Esophagus muscularis mucosa (tissue), 4 donors: ENCODE results near the gene MLKL. TPM values are rescaled to one million over a fixed set of nuclear protein-coding genes. Genes with fewer than 3 reads are reported as not detected.

Experiments used
- DNase-seq: peaks from one replicate; pipeline ENCODE4 v3.0.0-alpha.2; 2017; ENCODE audit errors: extremely low spot score
- H3K27ac ChIP-seq, 4 donors: fragments of 200-600 bp; sonication (generic); replicated peaks in 1 of 4; 1 replicate in 3 of 4; 2 replicates in 1 of 4; pipeline ENCODE4 v1.5.1; 2016 to 2019; ENCODE audit warnings: mild to moderate bottlenecking in 1 of 4
- H3K27me3 ChIP-seq, 4 donors: fragments of 200-600 bp; sonication (generic); one replicate each; pipeline versions ENCODE4 v1.5.1 to v1.6.0; 2016 to 2019
- H3K36me3 ChIP-seq, 4 donors: fragments of 200-600 bp; sonication (generic); one replicate each; pipeline ENCODE4 v1.5.1; 2016 to 2019
- H3K4me1 ChIP-seq, 4 donors: fragments of 200-600 bp; sonication (generic); one replicate each; pipeline ENCODE4 v1.5.1; 2016 to 2019
- H3K4me3 ChIP-seq, 4 donors: fragments of 200-600 bp; sonication (generic); 1 replicate in 2 of 4; 2 replicates in 2 of 4; pipeline ENCODE4 v1.5.1; 2016 to 2019; ENCODE audit warnings: mild to moderate bottlenecking in 4 of 4, moderate library complexity in 1 of 4
- H3K9me3 ChIP-seq, 4 donors: fragments of 200-600 bp; sonication (generic); 1 replicate in 3 of 4; 2 replicates in 1 of 4; pipeline ENCODE4 v1.5.1; 2016 to 2019
- EP300 ChIP-seq: sonication (generic); formaldehyde crosslinking; IDR thresholded peaks from one replicate; pipeline ENCODE4 v1.6.1; 2017; ENCODE audit warnings: antibody characterized with exemption
- POLR2A ChIP-seq: fragments of 450-650 bp; IDR thresholded peaks from one replicate; pipeline ENCODE4 v1.6.1; 2017; ENCODE audit warnings: antibody characterized with exemption, moderate library complexity, mild to moderate bottlenecking, low read depth
- POLR2AphosphoS5 ChIP-seq, 2 donors: sonication (generic); formaldehyde crosslinking; IDR thresholded peaks; one replicate each; pipeline ENCODE4 v1.6.1; 2017; ENCODE audit warnings: antibody characterized with exemption in 2 of 2
- WGBS: methylation state at CpG from one replicate; pipeline ENCODE4 v1.1.5; 2018; 5-methylcytosine and 5-hydroxymethylcytosine counted together
- intact Hi-C: fragments of 100-400 bp; cut with DNase I; formaldehyde crosslinking; loops from one replicate; pipeline ENCODE4 v1.15.1; 2023
- total RNA-seq, 4 donors: library from RNA; depleted of rRNA; stranded (reverse); fragments of >200 nt; gene quantifications; one replicate each; pipeline versions ENCODE4 v1.1.0 to v1.2.1, GENCODE V29; 2016
- TF ChIP-seq, protein P1 (sequence below), 3 experiments: fragments of 200-600 bp in 2 of 3; fragments of 450-650 bp in 1 of 3; sonication (generic) in 2 of 3; IDR thresholded peaks; one replicate each; pipeline ENCODE4 v1.5.1; 2017 to 2019; ENCODE audit warnings: antibody characterized with exemption in 3 of 3, mild to moderate bottlenecking in 2 of 3, moderate library complexity in 1 of 3

The MLKL gene
- total RNA-seq, 4 donors from 2014 or later: 5.8 to 19.9 (median 7.3) TPM

DNA sequence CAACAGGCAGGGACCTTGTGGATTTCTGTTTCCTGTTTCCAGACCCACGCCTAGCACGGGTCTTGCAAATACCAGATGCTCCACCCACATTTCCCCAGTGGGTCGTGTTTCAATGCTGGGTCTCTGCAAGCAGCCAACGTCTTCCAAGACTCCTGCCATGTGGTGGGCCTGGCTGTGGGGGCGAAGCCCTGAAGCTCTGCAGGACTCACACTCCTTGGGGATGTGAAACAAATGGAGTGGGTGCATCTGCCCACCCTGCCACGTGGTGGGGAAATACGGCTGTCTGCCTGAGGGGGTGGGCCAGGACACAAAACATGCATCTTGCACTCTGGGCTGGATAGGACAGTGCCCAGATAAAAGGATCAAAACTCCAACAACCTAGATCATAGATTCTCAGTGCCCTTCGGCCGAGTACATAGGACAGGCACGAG, 41.4 kb upstream of the MLKL start:
- intact Hi-C loops: no loop called here
- Histone ChIP-seq H3K36me3 (no peaks in the 10 kb centered on the region), H3K4me3 (no peak overlapping the region), H3K27ac (no peak overlapping the region), H3K27me3 (peaks cover 0 to 21% (median 0%) of the 10 kb centered on the region in 4 donors), H3K4me1 (peaks cover 0 to 17% (median 13%) of the 10 kb centered on the region in 4 donors), H3K9me3 (no peaks in the 10 kb centered on the region)
- 45% methylated on average over 10 of the region's 10 CpGs for WGBS
- no peak for DNase-seq
- TF ChIP-seq POLR2A: no peak
- TF ChIP-seq EP300: no peak
- TF ChIP-seq, protein P1, sequence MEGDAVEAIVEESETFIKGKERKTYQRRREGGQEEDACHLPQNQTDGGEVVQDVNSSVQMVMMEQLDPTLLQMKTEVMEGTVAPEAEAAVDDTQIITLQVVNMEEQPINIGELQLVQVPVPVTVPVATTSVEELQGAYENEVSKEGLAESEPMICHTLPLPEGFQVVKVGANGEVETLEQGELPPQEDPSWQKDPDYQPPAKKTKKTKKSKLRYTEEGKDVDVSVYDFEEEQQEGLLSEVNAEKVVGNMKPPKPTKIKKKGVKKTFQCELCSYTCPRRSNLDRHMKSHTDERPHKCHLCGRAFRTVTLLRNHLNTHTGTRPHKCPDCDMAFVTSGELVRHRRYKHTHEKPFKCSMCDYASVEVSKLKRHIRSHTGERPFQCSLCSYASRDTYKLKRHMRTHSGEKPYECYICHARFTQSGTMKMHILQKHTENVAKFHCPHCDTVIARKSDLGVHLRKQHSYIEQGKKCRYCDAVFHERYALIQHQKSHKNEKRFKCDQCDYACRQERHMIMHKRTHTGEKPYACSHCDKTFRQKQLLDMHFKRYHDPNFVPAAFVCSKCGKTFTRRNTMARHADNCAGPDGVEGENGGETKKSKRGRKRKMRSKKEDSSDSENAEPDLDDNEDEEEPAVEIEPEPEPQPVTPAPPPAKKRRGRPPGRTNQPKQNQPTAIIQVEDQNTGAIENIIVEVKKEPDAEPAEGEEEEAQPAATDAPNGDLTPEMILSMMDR (IDR thresholded peaks at IDR 0.05): no peak
- no peak for TF ChIP-seq POLR2AphosphoS5 (IDR thresholded peaks at IDR 0.05)

DNA sequence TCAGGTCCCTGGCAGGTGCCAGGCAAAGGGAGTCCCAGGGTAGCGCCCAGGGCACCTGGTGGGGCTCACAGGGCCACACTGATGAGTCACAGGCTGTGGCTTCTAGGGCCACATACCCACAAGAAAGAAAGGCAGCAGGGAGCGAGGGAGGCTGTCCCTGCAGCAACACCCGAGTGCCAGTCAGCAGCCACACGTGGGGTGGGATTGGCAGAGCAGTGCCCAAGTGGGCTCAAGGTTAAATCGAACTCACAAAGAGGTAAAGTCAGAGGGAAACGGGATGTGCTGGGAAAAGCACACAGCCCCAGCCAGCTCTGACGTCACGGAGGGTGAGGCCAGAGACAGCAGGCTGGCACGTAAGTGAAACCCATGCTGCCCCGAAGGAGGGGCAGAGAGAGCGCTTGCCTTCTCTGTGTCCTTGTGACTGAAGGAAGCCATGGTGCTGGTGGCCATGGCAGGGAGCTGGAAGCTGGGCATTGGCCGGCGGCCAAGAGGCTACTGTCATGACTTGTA, 40.2 kb upstream of the MLKL start:
- 72% methylated on average over 13 of the region's 13 CpGs for WGBS
- no peaks in the 10 kb centered on the region for H3K36me3 ChIP-seq
- no peak overlapping the region for H3K27ac ChIP-seq
- no peak for DNase-seq
- H3K4me3 ChIP-seq: no peak overlapping the region
- intact Hi-C loops: no loop called here
- TF ChIP-seq EP300 (no peak), POLR2AphosphoS5 (IDR thresholded peaks at IDR 0.05) (peak in 1 of 2 donors; percentile 28), POLR2A (no peak)
- TF ChIP-seq, protein P1 (IDR thresholded peaks at IDR 0.05): no peak
- peaks cover 0 to 26% (median 0%) of the 10 kb centered on the region in 4 donors for H3K27me3 ChIP-seq
- H3K9me3 ChIP-seq: no peaks in the 10 kb centered on the region
- peaks cover 0 to 17% (median 13%) of the 10 kb centered on the region in 4 donors for H3K4me1 ChIP-seq

DNA sequence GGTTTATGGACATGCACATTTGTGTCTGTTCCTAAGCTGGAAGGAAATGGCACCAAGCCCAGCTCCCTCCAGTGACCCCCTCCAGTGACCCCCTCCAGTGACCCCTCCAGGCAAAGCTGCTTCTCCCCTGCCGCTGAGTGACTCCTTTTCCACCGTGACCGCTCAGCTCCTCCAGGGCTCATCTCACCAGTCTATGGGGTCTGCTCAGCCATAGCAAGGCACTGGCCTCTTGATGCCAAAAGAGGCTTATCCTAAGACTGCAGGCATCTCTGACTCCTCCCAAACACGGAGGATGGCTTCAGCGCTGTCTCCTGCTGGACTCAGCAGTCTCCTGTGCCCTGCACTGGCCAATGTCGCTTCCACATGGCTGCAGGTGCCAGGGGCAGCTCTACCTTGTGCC, 38.6 kb upstream of the MLKL start:
- Histone ChIP-seq H3K4me3 (no peak overlapping the region), H3K9me3 (no peaks in the 10 kb centered on the region), H3K4me1 (peaks cover 0 to 20% (median 16%) of the 10 kb centered on the region in 4 donors), H3K27me3 (peaks cover 0 to 40% (median 0%) of the 10 kb centered on the region in 4 donors), H3K36me3 (no peaks in the 10 kb centered on the region), H3K27ac (no peak overlapping the region)
- intact Hi-C loops: no loop called here
- WGBS: 100% methylated on average over 1 of the region's 6 CpGs
- TF ChIP-seq POLR2A: no peak
- no peak for TF ChIP-seq POLR2AphosphoS5 (IDR thresholded peaks at IDR 0.05)
- TF ChIP-seq EP300: no peak
- TF ChIP-seq, protein P1 (IDR thresholded peaks at IDR 0.05): no peak
- no peak for DNase-seq

DNA sequence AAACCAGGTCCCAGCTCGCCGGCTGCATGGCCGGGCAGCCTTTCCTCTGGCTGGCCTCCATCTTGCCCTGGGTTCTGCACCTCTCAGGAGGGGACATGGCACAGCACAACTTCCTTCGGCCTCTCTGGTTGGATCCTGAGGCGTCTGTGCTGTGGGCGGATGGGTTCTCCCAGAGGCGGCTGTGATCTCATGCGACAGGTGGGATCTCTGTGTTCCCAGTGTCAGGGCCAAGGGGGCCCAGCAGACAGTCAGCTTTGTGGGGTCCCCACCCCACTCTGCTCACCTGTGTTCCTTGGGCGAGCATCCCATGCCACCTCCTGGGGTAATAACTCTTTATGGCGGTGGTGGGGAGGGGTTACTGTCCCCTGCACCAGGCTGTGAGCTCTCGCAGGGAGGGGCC, 38.2 kb upstream of the MLKL start:
- DNase-seq: no peak
- TF ChIP-seq POLR2AphosphoS5 (IDR thresholded peaks at IDR 0.05): no peak
- no peak for TF ChIP-seq POLR2A
- TF ChIP-seq, protein P1 (IDR thresholded peaks at IDR 0.05): no peak
- no peak for TF ChIP-seq EP300
- H3K4me3 ChIP-seq: no peak overlapping the region
- H3K27me3 ChIP-seq: peaks cover 0 to 42% (median 0%) of the 10 kb centered on the region in 4 donors
- WGBS: 94% methylated on average over 8 of the region's 11 CpGs
- peaks cover 0 to 15% (median 11%) of the 10 kb centered on the region in 4 donors for H3K4me1 ChIP-seq
- intact Hi-C loops: no loop called here
- no peaks in the 10 kb centered on the region for H3K36me3 ChIP-seq
- H3K9me3 ChIP-seq: no peaks in the 10 kb centered on the region
- H3K27ac ChIP-seq: no peak overlapping the region

DNA sequence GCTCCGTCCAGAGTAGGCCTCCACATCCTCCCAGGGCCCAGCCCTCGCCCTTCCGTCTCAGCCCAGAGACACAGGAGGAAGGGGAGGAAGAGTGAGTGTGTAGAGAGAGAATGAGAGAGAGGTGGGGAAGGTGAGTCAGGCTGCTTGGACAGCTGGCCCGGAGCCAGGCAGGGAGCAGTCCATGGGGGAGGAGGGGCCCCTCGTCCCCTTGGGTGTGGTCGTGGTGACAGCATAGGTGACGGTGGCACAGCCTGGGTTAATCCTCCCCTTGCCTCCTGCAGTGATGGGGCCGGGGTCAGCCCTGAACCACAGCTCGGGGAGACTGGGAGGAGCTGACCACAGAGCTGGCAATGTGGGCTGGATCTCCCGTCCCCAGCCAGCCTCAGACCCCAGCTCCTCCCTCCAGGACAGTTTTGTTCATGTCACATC, 37.5 kb upstream of the MLKL start:
- intact Hi-C loops: no loop called here
- H3K9me3 ChIP-seq: no peaks in the 10 kb centered on the region
- no peak for DNase-seq
- H3K27ac ChIP-seq: no peak overlapping the region
- no peaks in the 10 kb centered on the region for H3K36me3 ChIP-seq
- WGBS: 53% methylated on average over 10 of the region's 10 CpGs
- H3K4me1 ChIP-seq: peaks cover 0 to 8% (median 4%) of the 10 kb centered on the region in 4 donors
- TF ChIP-seq, protein P1 (IDR thresholded peaks at IDR 0.05): no peak
- TF ChIP-seq EP300 (no peak), POLR2AphosphoS5 (IDR thresholded peaks at IDR 0.05) (no peak), POLR2A (no peak)
- H3K4me3 ChIP-seq: no peak overlapping the region
- H3K27me3 ChIP-seq: peaks cover 0 to 42% (median 0%) of the 10 kb centered on the region in 4 donors
